ENCODE results near the gene INO80C. TPM values are rescaled to one million over a fixed set of nuclear protein-coding genes. Genes with fewer than 3 reads are reported as not detected.

INO80C gene, protein sequence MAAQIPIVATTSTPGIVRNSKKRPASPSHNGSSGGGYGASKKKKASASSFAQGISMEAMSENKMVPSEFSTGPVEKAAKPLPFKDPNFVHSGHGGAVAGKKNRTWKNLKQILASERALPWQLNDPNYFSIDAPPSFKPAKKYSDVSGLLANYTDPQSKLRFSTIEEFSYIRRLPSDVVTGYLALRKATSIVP
- total RNA-seq: 4.7 TPM

DNA sequence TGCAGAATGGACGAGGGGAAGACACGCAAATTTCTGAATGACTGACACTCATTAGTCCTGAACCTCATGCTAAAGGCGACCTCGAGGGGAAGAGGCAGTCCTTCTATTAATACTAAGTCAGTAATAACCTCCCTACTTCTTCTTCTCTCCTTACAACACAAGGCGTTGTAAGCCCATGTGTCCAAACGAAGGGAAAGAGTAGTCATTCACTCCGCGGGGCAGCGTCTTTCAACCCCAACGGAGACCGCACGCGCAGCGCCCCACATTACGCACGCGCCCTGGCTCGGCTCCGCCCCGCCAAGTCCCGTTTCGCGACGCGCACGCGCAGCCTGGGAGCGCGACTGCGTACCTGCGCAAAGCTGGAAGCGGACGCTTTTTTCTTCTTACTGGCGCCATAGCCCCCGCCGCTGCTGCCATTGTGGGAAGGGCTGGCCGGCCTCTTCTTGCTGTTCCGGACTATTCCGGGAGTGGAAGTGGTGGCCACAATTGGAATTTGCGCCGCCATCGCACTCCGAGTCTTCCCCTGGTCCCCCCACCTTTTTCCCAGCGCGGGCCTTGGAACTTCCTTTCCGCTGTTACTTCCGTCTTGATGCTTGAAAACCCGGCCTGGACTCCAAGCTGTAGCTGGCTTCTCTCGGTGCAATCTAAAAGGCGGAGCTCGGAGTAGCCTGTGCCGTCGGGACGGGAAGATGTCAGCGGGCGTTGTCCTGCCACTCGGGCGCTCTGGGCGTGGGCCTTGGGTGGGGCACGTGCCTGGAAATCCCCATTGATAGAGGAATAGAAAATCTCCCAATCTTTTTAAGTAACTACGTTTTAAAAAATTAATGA lies at the start of gene INO80C:
INO80C (minus strand) TSS at position 591 of the 828 bp plus-strand sequence; CDS start at position 505, 86 bp downstream.
- H3K27ac ChIP-seq (ENCODE audit: low read depth, low read length): peak within 1 kb of the TSS; percentile 92
- H3K9me3 ChIP-seq (ENCODE audit: control insufficient read depth in 3 of 3, low read length in 3 of 3): no peaks in the 10 kb centered on the region
- H3K4me1 ChIP-seq (ENCODE audit: control insufficient read depth in 3 of 3, insufficient read depth in 3 of 3, low read length in 3 of 3): peaks cover 12 to 33% (median 16%) of the 10 kb centered on the region in 3 donors
- H3K4me3 ChIP-seq (ENCODE audit: low read length in 3 of 3): peak within 1 kb of the TSS; percentile 91 to 98 (median 92)
- no peaks in the 10 kb centered on the region for H3K36me3 ChIP-seq (ENCODE audit: control insufficient read depth in 3 of 3, insufficient read depth in 3 of 3, low read length in 3 of 3)
- H3K9ac ChIP-seq (ENCODE audit: low read depth in 1 of 3, low read length in 3 of 3): peak within 1 kb of the TSS; percentile 94 to 96 (median 94)
- H3K27me3 ChIP-seq (ENCODE audit: control insufficient read depth in 3 of 3, insufficient read depth in 3 of 3, low read length in 3 of 3): no peaks in the 10 kb centered on the region

DNA sequence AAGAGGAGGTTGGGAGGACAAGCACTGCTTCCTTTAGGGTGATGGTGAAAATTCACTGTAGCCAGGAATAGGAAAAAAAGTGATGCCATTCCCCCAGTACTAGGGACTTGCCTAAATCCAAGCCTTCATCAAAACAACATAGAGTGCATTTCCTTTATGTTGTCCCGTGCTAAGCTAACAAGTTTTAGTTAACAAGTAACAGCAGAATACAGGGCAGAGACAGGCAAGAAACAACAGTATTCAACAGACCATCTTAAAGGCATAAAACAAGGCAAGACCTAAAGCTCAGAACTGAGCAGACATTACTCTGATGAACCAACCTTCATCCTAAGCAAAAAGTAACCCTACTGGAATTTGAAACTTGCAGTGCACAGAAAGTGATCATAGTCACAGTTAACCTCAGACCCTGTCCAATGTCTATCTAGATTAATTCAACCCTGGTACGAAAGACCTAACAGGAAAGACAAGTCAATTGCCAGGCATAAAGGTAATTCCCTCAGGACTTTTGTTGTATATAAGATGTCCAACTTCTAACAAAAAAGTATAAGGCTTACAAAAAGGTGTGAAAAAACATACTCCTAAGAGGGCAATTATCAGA lies 49.3 kb upstream of the INO80C start:
- H3K27ac ChIP-seq (ENCODE audit: low read depth, low read length): no peak overlapping the region
- no peaks in the 10 kb centered on the region for H3K4me1 ChIP-seq (ENCODE audit: control insufficient read depth in 3 of 3, insufficient read depth in 3 of 3, low read length in 3 of 3)
- no peak overlapping the region for H3K4me3 ChIP-seq (ENCODE audit: low read length in 3 of 3)
- no peaks in the 10 kb centered on the region for H3K9me3 ChIP-seq (ENCODE audit: control insufficient read depth in 3 of 3, low read length in 3 of 3)
- no peaks in the 10 kb centered on the region for H3K36me3 ChIP-seq (ENCODE audit: control insufficient read depth in 3 of 3, insufficient read depth in 3 of 3, low read length in 3 of 3)
- no peaks in the 10 kb centered on the region for H3K27me3 ChIP-seq (ENCODE audit: control insufficient read depth in 3 of 3, insufficient read depth in 3 of 3, low read length in 3 of 3)
- no peak overlapping the region for H3K9ac ChIP-seq (ENCODE audit: low read depth in 1 of 3, low read length in 3 of 3)

DNA sequence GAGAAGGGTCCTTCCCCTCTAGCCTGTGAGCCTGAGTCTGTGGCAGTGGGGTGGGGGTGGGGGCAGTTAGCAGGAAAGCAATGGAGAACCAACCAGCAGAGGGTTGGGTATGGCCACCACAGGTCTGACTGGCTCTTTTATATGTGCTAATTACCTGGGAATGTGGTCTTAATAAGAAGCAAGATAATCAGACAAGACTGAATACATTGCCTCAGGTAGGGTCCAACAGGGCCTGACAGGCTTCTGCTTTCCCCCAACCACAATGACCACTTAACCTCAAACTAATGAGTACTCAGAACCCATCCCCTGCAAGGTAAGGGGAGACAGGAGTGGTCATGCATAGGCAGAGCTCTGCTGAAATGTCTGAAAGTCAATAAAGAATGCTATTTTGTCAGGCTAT lies 44.6 kb upstream of the INO80C start:
- Histone ChIP-seq H3K36me3 (ENCODE audit: control insufficient read depth in 3 of 3, insufficient read depth in 3 of 3, low read length in 3 of 3) (no peaks in the 10 kb centered on the region), H3K27ac (ENCODE audit: low read depth, low read length) (no peak overlapping the region), H3K27me3 (ENCODE audit: control insufficient read depth in 3 of 3, insufficient read depth in 3 of 3, low read length in 3 of 3) (no peaks in the 10 kb centered on the region), H3K9me3 (ENCODE audit: control insufficient read depth in 3 of 3, low read length in 3 of 3) (no peaks in the 10 kb centered on the region), H3K4me1 (ENCODE audit: control insufficient read depth in 3 of 3, insufficient read depth in 3 of 3, low read length in 3 of 3) (no peaks in the 10 kb centered on the region), H3K4me3 (ENCODE audit: low read length in 3 of 3) (no peak overlapping the region), H3K9ac (ENCODE audit: low read depth in 1 of 3, low read length in 3 of 3) (no peak overlapping the region)

DNA sequence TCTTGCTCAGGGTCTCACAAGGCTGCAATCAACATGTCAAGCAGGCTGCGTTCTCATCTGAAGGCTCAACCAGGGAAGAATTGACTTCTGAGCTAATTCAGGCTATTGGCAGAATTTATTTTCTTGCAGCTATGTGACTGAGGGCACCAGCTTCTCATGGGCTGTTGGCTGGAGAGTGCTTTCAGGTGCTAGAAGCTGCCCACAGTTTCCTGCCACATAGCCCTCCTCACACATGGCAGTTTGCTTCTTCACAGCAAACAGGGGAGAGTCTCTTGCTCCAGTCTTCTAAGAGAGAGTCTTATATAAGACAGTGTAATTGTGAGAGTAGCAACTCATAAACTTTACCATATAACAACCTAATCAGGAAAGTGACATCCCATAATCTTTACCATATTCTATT lies 37.5 kb upstream of the INO80C start:
- Histone ChIP-seq H3K9ac (ENCODE audit: low read depth in 1 of 3, low read length in 3 of 3) (no peak overlapping the region), H3K27ac (ENCODE audit: low read depth, low read length) (no peak overlapping the region), H3K4me3 (ENCODE audit: low read length in 3 of 3) (no peak overlapping the region), H3K27me3 (ENCODE audit: control insufficient read depth in 3 of 3, insufficient read depth in 3 of 3, low read length in 3 of 3) (no peaks in the 10 kb centered on the region), H3K9me3 (ENCODE audit: control insufficient read depth in 3 of 3, low read length in 3 of 3) (peaks cover 0 to 2% (median 2%) of the 10 kb centered on the region in 3 donors), H3K36me3 (ENCODE audit: control insufficient read depth in 3 of 3, insufficient read depth in 3 of 3, low read length in 3 of 3) (no peaks in the 10 kb centered on the region), H3K4me1 (ENCODE audit: control insufficient read depth in 3 of 3, insufficient read depth in 3 of 3, low read length in 3 of 3) (no peaks in the 10 kb centered on the region)

DNA sequence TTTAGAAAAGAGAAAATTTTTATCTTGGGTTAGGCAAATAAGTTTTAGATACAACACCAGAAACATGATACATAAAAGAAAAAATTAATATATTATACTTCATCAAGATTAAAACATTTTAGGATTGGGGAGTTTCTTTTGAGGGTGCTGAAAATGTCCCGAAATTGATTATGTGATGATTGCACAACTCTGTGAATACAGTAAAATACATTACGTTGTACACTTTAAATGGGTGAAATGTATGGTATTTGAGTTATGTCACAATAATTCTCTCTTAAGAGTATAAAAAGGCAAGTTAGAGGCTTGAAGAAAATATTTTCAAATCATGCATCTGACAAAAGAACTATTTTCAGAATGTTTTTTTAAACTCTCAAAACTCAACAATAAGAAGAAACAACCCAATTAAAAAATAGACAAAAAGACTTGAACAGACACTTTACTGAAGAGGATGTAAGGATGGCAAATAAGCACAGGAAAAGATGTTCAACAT lies 36.2 kb upstream of the INO80C start:
- Histone ChIP-seq H3K27ac (ENCODE audit: low read depth, low read length) (no peak overlapping the region), H3K4me3 (ENCODE audit: low read length in 3 of 3) (no peak overlapping the region), H3K9ac (ENCODE audit: low read depth in 1 of 3, low read length in 3 of 3) (no peak overlapping the region), H3K27me3 (ENCODE audit: control insufficient read depth in 3 of 3, insufficient read depth in 3 of 3, low read length in 3 of 3) (no peaks in the 10 kb centered on the region), H3K4me1 (ENCODE audit: control insufficient read depth in 3 of 3, insufficient read depth in 3 of 3, low read length in 3 of 3) (no peaks in the 10 kb centered on the region), H3K36me3 (ENCODE audit: control insufficient read depth in 3 of 3, insufficient read depth in 3 of 3, low read length in 3 of 3) (no peaks in the 10 kb centered on the region), H3K9me3 (ENCODE audit: control insufficient read depth in 3 of 3, low read length in 3 of 3) (peaks cover 0 to 2% (median 2%) of the 10 kb centered on the region in 3 donors)

DNA sequence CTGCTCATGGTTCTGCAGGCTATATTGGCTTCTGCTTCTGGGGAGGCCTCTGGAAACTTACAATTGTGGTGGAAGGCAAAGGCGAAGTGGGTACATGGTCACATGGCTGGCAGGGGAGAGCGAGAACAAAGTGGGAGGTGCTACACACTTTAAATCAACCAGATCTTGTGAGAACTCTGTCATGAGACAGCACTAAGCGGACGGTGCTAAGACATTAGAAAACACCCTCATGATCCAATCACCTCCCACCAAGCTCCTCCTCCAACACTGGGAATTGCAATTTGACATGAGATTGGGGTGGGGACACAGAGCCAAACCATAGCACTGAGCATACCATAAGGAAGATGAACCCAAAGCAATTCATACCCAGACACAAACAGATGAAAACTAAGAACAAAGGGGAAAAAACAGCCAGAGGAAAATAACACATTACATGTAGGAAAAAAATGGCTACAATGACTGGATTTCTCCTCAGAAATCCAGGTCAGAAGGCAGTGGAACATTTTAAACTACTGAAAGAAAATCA lies 31.1 kb upstream of the INO80C start:
- H3K27ac ChIP-seq (ENCODE audit: low read depth, low read length): no peak overlapping the region
- H3K4me3 ChIP-seq (ENCODE audit: low read length in 3 of 3): no peak overlapping the region
- peaks cover 0 to 2% (median 0%) of the 10 kb centered on the region in 3 donors for H3K9me3 ChIP-seq (ENCODE audit: control insufficient read depth in 3 of 3, low read length in 3 of 3)
- H3K4me1 ChIP-seq (ENCODE audit: control insufficient read depth in 3 of 3, insufficient read depth in 3 of 3, low read length in 3 of 3): peaks cover 13 to 24% (median 22%) of the 10 kb centered on the region in 3 donors
- H3K36me3 ChIP-seq (ENCODE audit: control insufficient read depth in 3 of 3, insufficient read depth in 3 of 3, low read length in 3 of 3): no peaks in the 10 kb centered on the region
- H3K9ac ChIP-seq (ENCODE audit: low read depth in 1 of 3, low read length in 3 of 3): no peak overlapping the region
- no peaks in the 10 kb centered on the region for H3K27me3 ChIP-seq (ENCODE audit: control insufficient read depth in 3 of 3, insufficient read depth in 3 of 3, low read length in 3 of 3)

DNA sequence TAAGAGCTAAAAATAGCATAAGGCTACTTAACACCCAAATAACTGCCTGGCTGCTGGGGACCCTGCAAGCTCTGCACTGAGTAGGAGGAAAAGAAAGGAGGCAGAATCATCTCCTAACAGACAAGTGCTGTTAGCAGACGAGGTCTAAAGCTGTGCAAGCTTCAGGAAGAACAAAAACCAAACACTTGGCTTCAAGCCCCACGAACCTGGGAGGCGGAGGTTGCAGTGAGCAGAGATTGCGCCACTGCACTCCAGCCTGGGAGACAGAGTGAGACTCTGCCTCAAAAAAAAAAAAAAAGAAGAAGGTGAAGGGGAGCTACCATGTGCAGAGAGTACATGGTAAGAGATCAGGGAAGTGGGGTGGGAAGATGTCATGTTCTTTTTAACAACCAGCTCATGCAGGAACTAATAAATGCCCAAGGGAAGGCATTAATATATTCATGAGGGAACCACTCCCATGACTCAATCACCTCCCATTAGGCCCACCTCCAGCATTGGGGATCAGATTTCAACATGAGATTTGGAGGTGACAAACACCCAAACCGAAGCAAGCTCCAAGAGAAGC lies 28.8 kb upstream of the INO80C start:
- H3K27ac ChIP-seq (ENCODE audit: low read depth, low read length): no peak overlapping the region
- H3K4me3 ChIP-seq (ENCODE audit: low read length in 3 of 3): peak overlapping the region; percentile 30 to 61 (median 41)
- peaks cover 19 to 33% (median 26%) of the 10 kb centered on the region in 3 donors for H3K4me1 ChIP-seq (ENCODE audit: control insufficient read depth in 3 of 3, insufficient read depth in 3 of 3, low read length in 3 of 3)
- H3K9ac ChIP-seq (ENCODE audit: low read depth in 1 of 3, low read length in 3 of 3): peak overlapping the region; percentile 40 to 62 (median 47)
- no peaks in the 10 kb centered on the region for H3K36me3 ChIP-seq (ENCODE audit: control insufficient read depth in 3 of 3, insufficient read depth in 3 of 3, low read length in 3 of 3)
- no peaks in the 10 kb centered on the region for H3K27me3 ChIP-seq (ENCODE audit: control insufficient read depth in 3 of 3, insufficient read depth in 3 of 3, low read length in 3 of 3)
- H3K9me3 ChIP-seq (ENCODE audit: control insufficient read depth in 3 of 3, low read length in 3 of 3): peaks cover 0 to 2% (median 0%) of the 10 kb centered on the region in 3 donors

DNA sequence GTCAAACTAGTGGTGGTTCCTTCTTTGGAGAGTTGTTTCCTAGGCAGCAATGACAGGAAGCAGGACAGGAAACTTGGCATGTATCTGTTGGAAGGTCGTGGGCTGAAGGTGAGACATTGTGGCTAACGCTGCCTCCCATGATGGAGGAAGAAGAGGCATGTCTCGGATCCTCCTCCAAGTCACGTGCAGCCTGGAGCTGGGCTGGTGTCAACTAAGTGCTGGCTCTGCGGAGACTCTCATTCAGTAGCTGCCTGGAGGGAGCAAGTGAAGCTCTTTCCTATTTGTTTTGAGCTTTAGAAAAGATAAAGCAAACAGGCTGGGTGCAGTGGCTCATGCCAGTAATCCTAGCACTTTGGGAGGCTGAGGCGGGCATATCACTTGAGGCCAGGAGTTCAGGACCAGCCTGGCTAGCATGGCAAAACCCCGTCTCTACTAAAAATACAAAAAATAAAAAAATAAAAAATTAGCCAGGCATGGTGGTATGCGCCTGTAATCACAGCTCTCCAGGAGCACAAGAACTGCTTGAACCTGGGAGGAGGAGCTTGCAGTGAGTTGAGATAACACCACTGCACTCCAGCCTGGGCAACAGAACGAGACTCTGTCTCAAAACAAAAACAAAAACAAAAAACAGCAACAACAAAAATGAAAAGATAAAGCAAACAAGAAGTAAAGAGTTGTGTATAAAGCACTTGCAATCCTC lies 28.2 kb upstream of the INO80C start:
- H3K27me3 ChIP-seq (ENCODE audit: control insufficient read depth in 3 of 3, insufficient read depth in 3 of 3, low read length in 3 of 3): no peaks in the 10 kb centered on the region
- H3K9ac ChIP-seq (ENCODE audit: low read depth in 1 of 3, low read length in 3 of 3): peak overlapping the region; percentile 40 to 62 (median 47)
- H3K4me1 ChIP-seq (ENCODE audit: control insufficient read depth in 3 of 3, insufficient read depth in 3 of 3, low read length in 3 of 3): peaks cover 19 to 33% (median 26%) of the 10 kb centered on the region in 3 donors
- H3K36me3 ChIP-seq (ENCODE audit: control insufficient read depth in 3 of 3, insufficient read depth in 3 of 3, low read length in 3 of 3): no peaks in the 10 kb centered on the region
- H3K9me3 ChIP-seq (ENCODE audit: control insufficient read depth in 3 of 3, low read length in 3 of 3): peaks cover 0 to 2% (median 0%) of the 10 kb centered on the region in 3 donors
- peak overlapping the region; percentile 30 for H3K27ac ChIP-seq (ENCODE audit: low read depth, low read length)
- H3K4me3 ChIP-seq (ENCODE audit: low read length in 3 of 3): peak overlapping the region; percentile 10 to 61 (median 41)

DNA sequence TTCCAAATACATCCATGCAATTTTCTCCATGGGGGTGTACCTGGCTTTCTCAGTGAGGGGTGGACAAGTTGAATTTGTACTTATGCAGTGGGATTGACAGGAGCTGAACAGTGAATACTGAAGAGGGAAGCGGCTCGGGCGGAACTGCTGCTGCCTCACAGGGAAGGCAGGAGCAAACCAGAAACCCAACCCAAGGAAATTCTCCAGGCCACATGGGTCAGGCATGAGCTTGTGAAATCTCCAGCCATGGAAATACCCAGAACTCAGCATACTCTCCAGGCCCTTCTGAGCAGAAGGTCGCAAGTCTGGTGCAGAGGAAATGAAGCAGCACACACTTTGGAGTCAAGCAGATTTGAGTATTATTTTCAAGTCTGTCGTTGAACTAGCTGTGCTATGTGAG lies 26.5 kb upstream of the INO80C start:
- Histone ChIP-seq H3K27me3 (ENCODE audit: control insufficient read depth in 3 of 3, insufficient read depth in 3 of 3, low read length in 3 of 3) (no peaks in the 10 kb centered on the region), H3K9ac (ENCODE audit: low read depth in 1 of 3, low read length in 3 of 3) (no peak overlapping the region), H3K27ac (ENCODE audit: low read depth, low read length) (no peak overlapping the region), H3K4me3 (ENCODE audit: low read length in 3 of 3) (no peak overlapping the region), H3K9me3 (ENCODE audit: control insufficient read depth in 3 of 3, low read length in 3 of 3) (no peaks in the 10 kb centered on the region), H3K36me3 (ENCODE audit: control insufficient read depth in 3 of 3, insufficient read depth in 3 of 3, low read length in 3 of 3) (no peaks in the 10 kb centered on the region), H3K4me1 (ENCODE audit: control insufficient read depth in 3 of 3, insufficient read depth in 3 of 3, low read length in 3 of 3) (peaks cover 19 to 33% (median 26%) of the 10 kb centered on the region in 3 donors)
